A172 (cell line): ENCODE measurements around the gene PXDN. TPM values are rescaled to one million over a fixed set of nuclear protein-coding genes. Genes with fewer than 3 reads are reported as not detected.
A peak's percentile ranks its signal among the peaks of the same experiment; 100 is the strongest.
"Not testable (repeated sequence)": the region's sequence is repeated elsewhere in the genome, so short reads cannot be mapped to it uniquely, and the experiment has no call there.

ENCODE experiments used
- DNase-seq: peaks from one replicate; pipeline ENCODE4 v3.0.0-alpha.2; 2015; ENCODE audit warnings: low spot score
- total RNA-seq: library from RNA; depleted of rRNA; stranded (reverse); fragments of >200 nt; shearing (Covaris generic); gene quantifications from 2 replicates; pipeline ENCODE4 v1.2.3, GENCODE V29; 2014

The PXDN gene
- total RNA-seq, 1 experiment from 2014 or later = 124 TPM

DNA sequence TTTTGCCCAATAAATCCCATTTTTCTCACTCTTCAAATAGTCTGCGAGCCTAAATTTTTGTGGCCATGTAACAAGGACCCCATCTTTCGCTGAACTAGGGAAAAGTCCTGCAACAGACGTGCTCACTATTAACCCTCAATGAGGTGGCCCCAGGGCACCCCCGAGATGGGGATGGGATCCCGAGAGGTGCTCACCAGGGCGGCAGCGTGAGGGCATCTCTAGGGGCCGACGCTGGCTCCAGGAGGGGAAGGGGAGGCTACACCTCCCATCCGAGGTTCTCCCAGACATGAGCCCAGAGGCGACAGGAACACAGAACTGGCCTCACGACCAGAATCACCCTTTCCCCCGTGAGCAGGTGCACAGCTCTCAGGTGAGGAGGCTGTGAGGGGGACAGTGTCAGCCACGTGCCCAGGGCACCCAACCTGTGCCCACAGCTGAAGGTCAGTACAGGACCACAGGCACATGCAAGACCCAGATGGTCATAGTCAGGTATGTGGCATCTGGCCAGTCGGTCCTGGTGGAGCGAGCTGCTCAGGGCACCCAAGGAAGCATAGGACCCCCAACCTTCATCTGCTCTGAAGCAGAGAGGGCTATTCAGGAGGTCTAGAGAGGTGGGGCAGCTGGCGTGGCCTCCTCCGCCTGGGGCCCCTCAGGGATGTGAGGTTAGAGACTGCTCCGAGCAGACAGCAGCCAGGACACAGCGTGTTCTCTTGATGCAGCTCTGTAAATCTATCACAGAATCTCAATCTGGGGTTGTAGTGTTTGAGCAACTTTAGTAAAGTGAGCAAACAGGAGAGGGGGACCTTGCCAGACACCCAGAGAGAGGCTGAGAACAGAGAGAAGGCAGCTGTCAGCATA is 62.8 kb downstream of the PXDN start:
- no peak for DNase-seq

DNA sequence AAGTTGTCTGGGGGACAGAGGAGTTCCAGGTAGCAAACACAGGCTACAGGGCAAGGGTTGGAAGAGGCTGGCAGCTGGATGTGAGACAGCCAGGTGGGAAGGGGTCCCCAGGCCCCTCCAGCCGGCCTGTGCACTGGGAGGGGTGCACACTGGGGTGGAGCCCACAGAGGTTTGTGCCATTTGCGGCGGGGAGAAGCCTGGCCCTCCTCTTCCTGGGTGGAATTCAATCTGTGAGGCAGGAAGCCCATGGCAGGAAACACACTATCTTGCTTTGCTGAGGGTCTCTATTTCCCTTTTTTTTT is 63.3 kb downstream of the PXDN start:
- DNase-seq = no peak

DNA sequence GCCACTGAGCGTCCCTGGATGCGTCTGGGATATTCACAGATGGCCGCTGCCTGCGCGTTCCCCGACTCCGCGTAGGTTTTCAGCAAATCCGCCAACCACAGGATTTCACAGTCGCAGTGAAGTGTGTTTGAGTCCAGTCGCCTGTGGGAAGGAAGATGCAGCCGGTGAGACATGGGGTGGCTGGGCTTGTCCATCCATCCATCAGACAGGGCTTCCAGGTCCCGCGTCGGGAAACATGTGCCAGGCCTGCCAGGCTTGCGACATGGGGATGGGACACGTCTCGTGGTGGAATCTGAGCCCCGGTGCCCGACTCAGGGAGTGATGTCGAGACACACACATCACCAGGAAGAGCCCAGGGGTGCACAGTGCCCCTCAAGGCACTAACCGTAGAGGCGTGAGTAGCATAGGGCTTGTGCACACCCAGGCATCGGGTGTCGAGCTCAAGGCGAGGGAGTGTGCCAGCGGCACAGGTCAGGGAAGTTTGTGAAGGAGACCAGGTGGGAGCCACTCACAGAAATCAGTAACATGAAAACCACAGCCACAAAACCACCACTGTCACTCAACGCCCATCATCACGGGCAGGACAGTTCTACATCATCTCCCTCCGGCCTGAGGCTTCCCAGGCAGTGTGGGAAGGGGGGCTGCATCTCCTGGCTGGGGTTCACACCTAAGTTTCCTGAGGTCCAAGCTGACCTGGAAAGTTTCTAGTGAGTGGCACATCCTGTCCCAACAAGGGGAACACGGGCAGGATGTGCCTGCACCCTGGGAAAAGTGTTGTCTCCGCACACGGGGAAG is 63.9 kb downstream of the PXDN start:
- no peak for DNase-seq

DNA sequence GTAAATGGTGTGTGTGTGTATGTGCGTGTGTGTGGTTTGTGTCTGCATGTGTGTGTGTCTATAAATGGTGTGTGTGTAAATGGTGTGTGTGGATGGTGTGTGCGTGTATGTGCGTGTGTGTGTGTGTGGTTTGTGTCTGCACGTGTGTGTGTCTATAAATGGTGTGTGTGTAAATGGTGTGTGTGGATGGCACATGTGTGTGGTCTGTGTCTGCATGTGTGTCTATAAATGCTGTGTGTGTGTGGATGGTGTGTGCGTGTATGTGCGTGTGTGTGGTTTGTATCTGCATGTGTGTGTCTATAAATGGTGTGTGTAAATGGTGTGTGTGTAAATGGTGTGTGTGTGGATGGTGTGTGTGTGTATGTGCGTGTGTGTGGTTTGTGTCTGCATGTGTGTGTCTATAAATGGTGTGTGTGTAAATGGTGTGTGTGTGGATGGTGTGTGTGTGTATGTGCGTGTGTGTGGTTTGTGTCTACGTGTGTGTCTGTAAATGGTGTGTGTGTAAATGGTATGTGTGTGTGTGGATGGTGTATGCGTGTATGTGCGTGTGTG is 64.8 kb downstream of the PXDN start:
- DNase-seq = not testable (repeated sequence)

DNA sequence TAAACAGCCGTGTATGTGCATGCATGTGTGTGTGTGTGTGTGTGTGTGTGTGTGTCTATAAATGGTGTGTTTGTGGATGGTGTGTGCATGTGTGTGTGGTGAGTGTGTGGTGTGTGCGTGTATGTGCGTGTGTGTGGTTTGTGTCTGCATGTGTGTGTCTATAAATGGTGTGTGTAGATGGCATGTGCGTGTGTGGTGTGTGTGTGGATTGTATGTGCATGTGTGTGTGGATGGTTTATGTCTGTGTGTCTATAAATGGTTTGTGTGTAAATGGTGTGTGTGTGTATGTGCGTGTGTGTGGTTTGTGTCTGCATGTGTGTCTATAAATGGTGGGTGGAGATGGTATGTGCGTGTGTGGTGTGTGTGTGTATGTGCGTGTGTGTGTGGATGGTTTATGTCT is 65.2 kb downstream of the PXDN start:
- DNase-seq = not testable (repeated sequence)

DNA sequence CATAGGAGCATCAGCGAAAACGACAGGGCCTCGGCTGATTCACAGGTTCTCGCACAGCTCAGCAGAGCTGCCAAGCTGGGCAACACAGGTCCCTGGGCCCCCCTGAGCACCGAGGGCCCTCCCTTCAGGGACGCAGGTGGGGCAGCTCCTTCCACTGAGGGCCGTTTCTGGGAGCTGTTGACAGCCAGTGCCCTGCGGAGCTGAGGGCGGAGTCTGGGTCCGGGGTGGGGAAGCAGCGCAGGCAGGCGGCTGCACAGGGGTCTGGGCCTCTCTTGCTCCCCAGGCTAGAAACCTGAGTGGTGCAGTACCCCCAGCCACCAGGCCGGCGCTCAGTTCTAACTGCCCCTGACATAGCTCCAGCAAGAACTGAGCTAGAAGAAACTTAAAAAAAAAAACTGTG is 65.7 kb downstream of the PXDN start:
- no peak for DNase-seq

DNA sequence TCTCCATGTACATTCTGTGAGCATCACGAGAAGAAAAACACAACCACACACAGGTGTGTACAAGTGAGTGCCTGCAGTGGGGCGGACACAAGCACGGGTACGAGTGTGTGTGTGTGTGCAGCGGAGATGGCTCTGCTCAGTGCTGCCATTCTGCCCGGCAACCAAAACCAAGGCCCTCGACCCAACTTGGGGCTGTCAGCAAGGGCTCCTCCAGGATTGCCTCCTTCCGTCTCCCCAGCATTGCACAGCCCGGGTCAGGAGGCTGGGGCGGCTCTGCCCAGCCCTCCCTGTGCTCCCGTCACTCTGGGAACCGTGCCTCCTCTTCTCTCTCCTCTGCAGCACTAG is 66.5 kb downstream of the PXDN start:
- no peak for DNase-seq

DNA sequence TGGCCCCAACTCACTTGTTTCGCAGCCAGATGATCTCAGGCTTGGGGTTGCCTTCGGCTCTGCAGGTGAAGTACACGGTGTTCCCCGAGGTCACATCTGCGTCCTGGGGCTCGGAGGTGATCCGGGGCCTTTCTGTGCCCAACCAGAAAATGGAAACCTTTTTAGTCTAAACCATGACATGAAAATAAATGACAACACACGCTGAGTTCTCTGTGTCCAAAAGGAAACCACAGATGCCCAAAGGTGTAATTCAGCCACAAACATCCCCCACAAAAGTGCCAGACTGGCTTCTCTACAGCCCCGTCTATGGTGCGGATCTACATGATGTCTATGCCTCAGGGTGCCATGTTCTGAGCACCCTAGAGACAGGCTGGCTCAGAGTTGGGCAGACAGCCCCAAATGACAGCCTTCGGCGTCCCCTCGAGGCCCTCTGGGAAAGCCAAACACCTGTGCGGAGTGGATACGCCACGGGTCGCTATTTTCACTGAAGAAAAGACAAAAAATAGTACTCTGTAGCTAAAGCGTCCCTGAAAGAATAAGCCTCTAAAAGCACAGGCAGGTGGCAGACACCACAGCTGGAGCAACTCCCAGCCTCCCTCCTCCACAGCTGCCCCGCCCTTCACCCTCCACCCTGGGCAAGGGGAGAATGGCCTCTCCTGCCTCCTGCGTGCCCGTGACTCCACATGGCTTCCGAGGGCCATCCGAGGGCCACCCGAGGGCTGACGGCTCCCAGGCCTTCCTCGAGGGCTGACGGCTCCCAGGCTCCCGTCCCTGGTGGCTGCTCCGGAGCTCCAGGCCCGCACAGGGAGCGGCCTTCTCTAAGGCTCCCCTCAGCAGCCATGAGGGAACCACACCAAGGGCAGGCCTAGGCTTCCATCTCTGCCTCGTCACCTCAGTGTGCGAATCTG is 67.1 kb downstream of the PXDN start:
- DNase-seq = no peak

DNA sequence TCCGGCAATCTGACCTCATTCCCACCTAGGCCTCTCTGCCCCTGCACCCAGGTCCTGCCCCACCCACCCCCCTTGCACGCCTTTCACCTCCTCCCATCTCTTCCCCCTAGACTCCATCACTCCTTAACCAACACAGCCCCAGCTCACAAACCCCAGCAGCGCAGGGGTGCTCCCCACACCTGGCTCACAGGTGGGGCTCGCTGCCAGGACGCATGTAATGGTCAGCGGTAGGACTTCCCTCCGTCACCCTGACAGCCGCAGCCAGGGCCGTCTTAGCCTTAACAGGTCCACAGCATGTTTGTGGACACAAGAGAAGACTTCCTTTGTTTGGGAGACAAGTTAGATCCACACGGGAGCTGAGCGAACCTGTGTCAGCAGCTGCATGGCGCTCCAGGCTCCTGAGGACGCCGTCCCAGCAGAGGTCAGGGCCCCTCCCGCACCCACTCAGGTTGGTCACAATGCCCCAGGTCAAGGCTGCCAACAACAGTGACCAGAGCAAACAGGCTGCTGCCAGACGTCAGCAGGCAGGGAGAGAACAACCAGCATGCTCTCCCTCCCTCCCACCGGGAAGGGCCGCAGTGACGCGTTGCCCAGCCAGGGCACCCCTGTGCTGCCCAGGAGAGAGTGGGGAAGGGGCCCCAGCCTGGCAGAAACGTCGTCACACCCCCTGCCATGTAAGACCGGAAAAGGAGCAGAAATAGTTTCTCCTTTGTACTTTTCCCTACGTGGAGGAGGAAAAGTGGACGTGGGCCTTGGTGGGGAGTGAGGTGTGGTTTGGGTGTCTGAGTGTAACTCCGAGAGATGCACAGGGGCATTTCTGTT is 68.0 kb downstream of the PXDN start:
- DNase-seq = no peak

DNA sequence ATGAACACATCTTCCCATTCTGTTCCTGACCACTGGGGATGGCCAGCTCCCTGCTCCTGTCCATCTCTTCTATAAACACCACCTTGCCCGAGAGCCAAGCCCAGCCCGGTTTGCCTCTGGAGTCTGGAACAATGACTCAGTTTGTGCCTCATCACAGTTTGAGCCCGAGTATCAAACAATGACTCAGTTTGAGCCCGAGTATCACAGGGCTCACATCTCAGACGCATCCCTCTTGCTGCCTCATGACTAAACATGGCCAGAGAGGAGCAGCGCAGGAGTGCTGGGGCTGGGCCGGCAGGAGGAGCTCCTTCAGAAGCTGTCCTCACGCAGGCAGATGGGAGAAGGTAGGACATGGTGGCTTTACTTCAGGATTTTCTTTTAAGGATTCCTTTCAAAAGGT is 68.7 kb downstream of the PXDN start:
- peak; percentile 97 for DNase-seq

DNA sequence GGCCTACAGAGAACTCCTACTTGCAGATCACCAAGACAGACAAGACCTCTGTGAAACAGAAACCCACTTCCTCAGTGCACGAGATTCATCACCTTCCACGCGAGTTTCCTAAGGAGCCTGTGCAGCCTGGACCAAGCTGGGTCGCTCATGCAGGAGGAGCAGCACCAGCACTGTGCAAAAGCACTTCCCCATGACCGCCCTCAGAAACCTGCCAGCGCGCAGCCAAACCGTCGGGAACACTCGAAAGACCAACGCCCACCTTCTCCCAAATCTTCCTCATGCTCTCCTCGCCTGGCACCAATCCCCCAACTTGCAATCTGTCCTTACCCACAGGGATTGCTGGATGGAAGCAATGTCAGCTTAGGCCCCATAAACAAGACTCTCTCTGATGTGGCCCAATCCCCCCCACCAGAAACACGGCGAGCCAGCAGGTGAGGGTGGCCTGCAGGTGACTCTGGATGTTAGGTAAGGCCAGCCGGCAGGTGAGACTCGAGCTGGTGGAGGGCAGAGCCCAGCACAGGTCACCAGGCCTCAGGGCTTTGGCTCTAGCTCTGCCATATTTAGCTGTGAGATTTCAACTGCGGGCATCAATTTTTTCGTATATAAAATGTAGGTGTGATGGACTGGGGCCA is 69.4 kb downstream of the PXDN start:
- DNase-seq = no peak

DNA sequence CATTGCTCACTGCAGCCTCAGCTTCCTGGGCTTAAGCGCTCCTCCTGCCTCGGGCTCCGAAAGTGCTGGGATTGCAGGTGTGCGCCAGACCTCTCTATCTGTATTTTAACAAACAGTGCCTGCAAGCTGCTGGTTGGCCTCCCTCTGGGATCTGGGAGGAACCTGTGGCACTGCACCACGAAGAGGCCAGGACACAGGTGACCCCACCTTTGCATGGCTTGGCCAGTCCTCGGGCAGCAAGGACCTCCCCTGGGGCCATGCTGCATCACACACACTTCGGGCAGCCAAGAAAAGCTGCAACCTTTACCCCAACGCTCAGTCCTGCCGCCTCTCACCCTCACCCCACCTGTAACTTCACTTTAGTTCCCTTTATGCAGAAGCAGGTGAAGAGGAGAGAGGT is 70.0 kb downstream of the PXDN start:
- DNase-seq = no peak

DNA sequence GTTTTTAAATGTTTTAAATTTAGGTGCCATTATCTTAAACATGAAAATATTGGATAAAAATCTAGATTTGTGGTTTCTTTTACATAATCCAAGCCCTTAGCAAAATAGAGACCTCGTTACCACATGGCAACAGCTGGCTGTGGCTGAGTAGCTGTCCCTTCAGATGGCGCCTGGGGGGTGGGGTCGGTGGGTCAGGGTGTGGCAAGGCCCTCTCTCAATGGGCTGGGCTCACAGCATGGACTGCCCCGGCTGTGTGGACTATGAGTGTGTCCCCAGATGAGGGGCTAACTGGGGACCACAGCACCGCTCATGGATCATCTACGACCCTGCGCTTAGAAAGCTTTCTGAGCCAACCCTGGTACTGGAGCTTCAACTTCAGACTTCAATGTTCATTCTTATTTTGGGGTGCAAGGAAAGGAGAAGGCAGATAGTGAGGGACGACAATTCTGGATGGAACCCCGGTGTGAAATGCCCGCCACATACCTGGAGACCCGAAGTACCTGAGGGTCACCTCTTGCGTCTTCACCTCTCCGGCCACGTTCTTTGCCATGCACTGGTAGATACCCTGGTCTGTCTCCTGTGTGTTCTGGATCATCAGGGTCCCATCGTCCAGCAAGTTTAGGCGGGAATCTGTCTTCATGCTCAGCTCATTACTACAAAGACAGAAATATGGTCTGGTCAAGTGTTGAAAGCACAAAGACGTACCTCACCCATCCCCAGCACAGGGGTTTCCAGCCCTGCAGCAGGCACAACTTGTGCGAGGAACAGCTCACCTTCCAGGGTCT is 71.0 kb downstream of the PXDN start:
- no peak for DNase-seq

DNA sequence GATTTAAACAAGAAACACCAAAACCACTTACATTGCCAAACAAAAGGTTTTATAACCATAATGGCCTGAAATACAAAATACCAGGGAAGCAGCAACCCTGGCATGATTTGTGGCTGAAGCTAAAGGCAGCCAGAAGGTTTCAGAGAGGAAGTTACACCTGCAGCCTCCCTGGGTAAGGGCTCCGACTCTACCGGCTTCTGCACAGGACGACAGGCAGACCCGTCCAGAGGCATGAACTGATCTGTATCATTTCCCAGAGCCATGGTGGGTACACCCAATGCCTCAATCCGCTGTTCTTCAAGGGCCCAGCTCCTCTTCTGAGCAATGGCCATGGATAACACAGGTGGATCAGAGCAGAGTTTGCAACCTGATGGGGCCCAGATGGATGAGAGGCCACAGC is 71.6 kb downstream of the PXDN start:
- DNase-seq = no peak

DNA sequence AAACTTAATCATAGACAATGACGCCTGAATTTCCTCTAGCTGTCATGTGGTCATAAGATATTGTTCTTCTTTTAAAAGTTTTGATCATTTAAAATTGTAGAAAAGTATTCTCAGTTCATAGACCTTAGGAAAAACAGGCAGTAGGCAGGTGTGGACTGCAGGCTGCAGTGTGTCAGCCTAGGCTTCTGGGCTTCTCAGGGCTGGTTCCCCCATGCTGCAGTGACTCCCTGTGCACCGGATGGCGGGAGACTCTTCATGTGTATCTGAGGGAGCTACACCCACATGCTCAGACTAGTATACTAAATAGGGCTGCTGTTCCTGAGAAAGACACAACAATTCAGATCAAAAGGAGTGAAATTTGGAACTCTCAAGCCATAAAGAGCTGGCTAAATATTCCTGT is 72.4 kb downstream of the PXDN start:
- DNase-seq = no peak

DNA sequence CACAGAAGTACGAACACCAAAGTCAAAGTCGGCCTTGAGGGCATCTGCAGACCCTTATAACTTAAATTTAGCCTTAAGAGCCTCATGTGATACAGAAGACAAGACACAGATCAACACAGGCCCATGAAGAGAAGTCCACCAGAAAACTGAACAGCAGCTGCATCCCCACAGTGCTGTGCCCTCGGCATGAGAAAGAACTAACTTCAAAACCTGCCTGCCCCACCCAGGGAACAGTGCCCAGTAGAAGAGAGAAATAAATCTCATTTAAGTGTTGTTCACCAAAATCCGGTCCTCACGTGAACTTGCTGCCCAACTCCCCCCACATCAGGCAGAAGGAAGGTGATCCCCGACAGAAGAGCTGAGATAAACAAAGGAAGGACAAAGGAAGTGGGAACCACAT is 73.7 kb downstream of the PXDN start:
- no peak for DNase-seq

DNA sequence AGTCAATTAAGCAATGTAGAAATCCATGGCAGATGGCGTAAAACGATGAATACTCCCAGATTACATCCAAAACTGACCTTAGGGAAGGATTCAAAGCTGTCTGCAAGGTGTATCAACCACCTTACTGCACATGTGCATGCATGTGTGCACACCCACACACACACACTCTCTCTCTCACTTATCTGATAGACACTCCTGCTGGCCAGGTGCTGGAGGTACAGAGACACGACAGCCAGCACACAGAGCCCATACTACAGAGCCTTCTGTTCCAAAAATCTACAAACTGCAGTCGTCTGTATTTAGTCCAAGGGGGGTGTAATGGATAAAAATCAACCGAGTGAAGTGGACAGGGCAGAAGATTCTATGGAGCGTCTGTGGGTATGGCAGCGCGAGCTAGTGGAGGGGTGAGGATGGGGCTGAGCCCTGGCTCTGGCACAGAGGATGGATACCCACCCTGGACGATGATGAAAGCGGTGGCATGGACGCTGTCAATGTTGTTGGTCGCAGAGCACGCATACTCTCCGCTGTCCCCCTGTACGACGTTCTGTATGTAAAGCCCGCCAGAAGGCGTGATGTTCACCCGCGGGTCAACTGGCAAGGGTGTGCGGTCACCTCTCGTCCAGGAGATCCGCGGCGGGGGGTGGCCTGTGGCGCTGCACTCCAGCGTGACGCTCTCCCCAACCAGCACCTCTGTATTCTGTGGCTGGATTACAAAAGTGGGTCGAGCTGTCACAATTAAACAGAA is 78.4 kb downstream of the PXDN start:
- no peak for DNase-seq

DNA sequence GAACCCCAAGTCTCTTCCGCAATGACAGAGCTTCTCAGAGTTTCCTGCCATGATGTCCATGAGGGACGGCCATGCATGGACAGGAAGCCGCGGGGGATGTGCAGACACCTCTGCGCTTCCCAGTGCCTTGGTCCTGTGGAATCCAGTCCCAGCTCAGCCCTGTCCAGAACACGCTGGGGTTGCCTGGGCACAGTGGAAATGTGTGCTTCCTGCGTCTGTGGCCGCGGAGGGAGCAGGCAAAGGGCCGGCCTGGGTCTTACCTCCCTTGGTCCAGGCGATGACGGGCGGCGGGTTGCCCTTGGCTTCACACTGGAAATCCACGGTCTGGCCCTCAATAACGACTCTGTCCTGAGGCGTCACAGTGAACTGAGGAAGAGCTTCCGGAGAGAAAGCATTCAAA is 79.6 kb downstream of the PXDN start:
- no peak for DNase-seq

DNA sequence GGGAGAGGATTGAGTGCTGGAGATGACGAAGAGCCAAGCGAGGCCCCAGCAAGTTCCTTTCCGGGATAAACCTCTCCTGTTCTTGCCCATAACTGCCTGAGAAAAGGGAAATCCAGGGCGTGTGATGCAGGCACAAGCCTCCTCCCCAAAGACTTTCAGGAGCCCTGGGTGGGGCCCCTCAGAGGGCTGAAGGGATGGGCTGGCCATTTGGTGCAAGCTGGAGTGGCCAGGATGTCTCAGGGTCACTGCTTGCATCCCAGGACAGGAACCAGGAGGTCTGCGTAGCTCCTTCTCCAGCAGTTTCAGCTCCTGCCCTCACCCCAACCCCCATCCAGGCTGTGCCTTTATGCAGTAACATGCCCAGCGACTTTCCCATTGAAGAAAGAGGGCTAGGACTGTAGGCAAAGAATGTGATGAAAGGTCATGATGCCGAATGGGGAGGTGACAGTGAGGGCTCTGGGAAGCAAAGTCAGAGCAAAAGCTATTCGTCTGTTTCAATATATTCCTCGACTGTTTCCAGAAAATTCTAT is 80.2 kb downstream of the PXDN start:
- no peak for DNase-seq
